GM19455 (cell line): ENCODE data around the gene TMEM232.
"Not testable (repeated sequence)": the region's sequence is repeated elsewhere in the genome, so short reads cannot be mapped to it uniquely, and the experiment has no call there.

ENCODE experiments used
- ATAC-seq: cut with Tn5 transposase; IDR thresholded peaks from one replicate; pipeline ENCODE4 v1.9.1; 2021; ENCODE audit not compliant: unreplicated experiment

TMEM232 gene

GRCh38 chr5:110726249-110727024 is at the start of gene TMEM232:
TMEM232 (minus strand) TSS chr5:110726671; CDS start chr5:110667352, 59,319 bp downstream.
- ATAC-seq = peak; percentile 99

- no peak for ATAC-seq
Observed at GRCh38 chr5:110770286-110770685, 43.8 kb upstream of the TMEM232 start.

- ATAC-seq = no peak
Observed at GRCh38 chr5:110769000-110769681, 42.7 kb upstream of the TMEM232 start.

GRCh38 chr5:110768138-110768860 is 41.8 kb upstream of the TMEM232 start:
- no peak for ATAC-seq

- no peak for ATAC-seq
Observed at GRCh38 chr5:110760158-110760557, 33.7 kb upstream of the TMEM232 start.

- no peak for ATAC-seq
Observed at GRCh38 chr5:110757118-110757729, 30.8 kb upstream of the TMEM232 start.

GRCh38 chr5:110754181-110754580 is 27.7 kb upstream of the TMEM232 start:
- ATAC-seq = no peak

GRCh38 chr5:110753600-110753999 is 27.1 kb upstream of the TMEM232 start:
- ATAC-seq = no peak

GRCh38 chr5:110752953-110753352 is 26.5 kb upstream of the TMEM232 start:
- ATAC-seq = peak; percentile 8

GRCh38 chr5:110751902-110752762 is 25.7 kb upstream of the TMEM232 start:
- peak; percentile 99 for ATAC-seq

GRCh38 chr5:110738812-110739651 is 12.6 kb upstream of the TMEM232 start, which contains the start of gene SLC25A46:
SLC25A46 (plus strand) TSS chr5:110739007; CDS start chr5:110739120, 113 bp downstream.
- peak; percentile 98 for ATAC-seq

GRCh38 chr5:110738503-110738811 is 12.0 kb upstream of the TMEM232 start:
- ATAC-seq = peak; percentile 66

GRCh38 chr5:110736753-110737152 is 10.3 kb upstream of the TMEM232 start:
- no peak for ATAC-seq

- ATAC-seq = no peak
Observed at GRCh38 chr5:110735556-110735955, 9.1 kb upstream of the TMEM232 start.

- no peak for ATAC-seq
Observed at GRCh38 chr5:110734101-110734500, 7.6 kb upstream of the TMEM232 start.

- ATAC-seq = not testable (repeated sequence)
Observed at GRCh38 chr5:110731499-110731898, 5.0 kb upstream of the TMEM232 start.

GRCh38 chr5:110727025-110727314 is 499 bp upstream of the TMEM232 start:
- peak; percentile 40 for ATAC-seq

GRCh38 chr5:110718311-110718710 is 8.2 kb downstream of the TMEM232 start:
- no peak for ATAC-seq
